ENCODE data around the gene KCNQ1.

DNA sequence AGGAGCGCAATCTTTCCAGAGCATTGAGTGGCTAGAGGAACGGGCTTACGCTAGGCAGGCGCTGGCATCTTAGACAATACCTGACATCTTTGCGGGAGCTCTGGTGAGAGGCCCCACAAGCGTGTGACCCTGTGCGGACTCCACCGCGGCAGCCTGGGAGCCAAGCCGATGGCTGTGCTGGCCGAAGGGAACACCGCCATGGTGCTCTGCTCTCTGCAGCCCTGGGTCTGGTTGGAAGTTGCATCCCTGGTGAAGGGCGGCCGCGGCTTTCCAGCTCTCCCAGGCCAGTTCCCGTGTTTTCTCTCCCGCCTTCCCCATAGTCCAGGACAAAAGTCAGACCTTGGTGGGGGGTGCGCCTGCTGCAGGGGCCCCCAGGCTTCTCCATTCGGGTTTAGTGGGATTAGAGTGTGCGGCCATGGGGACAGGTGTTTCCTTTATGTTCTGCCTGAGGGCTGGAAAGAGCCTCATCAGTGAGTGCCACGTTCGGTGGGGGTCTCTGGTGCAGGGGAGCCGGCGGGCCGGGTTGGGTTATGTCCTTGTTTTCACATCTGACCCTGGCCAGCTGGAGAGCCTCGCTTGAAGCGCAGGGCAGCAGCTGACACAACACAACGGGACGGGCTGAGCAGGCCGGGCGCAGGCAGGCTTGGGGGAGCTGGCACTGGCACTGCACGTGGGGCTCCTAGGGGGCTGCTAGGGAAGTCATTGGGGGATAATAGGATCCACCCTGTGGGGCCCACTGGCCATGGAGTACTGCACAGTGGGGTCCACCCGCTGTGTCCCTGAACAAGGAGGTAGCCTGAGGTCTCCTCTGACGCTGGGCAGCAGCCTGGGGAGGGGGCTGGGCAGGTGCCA lies 94.8 kb downstream of the KCNQ1 start:
- TF ChIP-seq POLR2A (IDR thresholded peaks at IDR 0.05; ENCODE audit: low read depth, low read length) (no peak), TAF1 (IDR thresholded peaks at IDR 0.05; ENCODE audit: borderline replicate concordance, low read depth, low read length) (no peak), POLR2AphosphoS5 (IDR thresholded peaks at IDR 0.05; ENCODE audit: low read depth, low read length) (no peak)

All from GM12892 (cell line).